Stimulated activated CD8-positive, alpha-beta memory T cell treated with anti-CD3 and anti-CD28 coated beads, Interleukin-7, amount 100 ng/mL, for 4 hours (primary cell): Measurements from ENCODE around the gene SPPL2C.

Source experiments
- DNase-seq, 2 donors: peaks; one replicate each; pipeline ENCODE4 v3.0.0-alpha.2; 2020; ENCODE audit warnings: low read depth in 2 of 2

Gene SPPL2C

DNA sequence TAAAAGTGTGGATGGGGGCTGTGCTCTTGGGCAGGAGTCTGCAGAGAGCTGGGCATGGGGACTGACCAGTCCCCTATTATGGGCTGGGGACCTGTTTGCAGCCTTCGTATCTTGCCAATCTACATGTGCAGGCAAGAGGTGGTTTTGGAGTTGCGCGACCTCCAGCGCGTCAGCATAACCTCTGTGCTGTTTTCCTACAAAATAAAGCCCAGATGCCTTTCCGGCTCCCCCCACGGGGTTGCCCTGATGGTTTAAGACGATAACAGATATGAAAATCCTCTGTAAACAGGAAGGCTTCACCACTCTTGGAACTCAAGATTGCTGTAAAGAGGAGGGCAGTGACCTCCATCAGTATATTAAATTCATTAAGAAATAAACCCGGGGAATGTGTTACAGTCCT lies 16.5 kb upstream of the SPPL2C start:
- DNase-seq: no peak

DNA sequence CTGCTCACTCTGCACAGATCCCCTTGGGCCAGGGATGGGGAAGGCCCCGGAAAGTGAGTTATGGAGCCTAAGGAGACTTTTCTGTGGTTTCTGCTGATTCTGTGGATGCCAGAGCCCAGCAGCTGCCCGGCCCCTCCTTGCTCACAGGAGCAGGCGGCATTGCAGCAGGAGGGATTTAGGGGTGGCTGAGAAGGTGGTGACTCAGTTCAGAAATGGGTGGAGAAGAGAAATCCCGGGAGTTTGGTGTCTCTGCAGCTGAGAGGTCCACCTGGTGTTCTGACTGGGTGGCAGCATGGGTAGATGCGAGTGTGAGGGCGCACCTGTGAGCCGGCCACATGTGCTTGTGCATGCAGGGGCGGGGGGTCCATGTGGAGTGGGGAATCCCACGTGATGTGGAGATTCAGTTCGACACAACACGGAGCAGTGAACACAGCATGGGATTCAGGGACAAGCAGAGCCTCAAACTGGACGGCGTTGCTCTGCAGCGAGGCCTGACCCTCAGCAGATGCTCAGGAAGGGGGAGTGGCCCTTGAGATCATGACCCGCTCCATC lies 16.0 kb upstream of the SPPL2C start:
- DNase-seq: no peak

DNA sequence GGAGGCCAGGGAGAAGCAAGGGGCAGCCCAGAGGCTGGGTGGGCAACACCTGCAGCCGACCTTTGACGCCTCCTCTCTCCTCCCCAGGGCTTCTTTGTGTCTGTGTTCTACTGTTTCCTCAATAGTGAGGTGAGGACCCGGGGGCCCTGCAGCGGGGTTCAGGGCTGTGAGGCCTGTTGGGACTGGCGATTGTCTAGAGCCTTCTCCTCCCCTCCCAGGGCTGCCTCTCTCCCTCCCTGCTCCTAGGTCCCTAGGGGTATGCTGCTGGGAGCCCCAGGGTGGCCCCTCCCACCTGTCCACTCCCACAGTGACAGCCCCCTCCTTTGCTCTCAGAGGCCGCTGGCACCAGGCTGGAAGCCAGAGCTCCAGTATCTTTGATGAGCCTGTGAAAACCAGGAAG lies 10.8 kb upstream of the SPPL2C start:
- DNase-seq: no peak

DNA sequence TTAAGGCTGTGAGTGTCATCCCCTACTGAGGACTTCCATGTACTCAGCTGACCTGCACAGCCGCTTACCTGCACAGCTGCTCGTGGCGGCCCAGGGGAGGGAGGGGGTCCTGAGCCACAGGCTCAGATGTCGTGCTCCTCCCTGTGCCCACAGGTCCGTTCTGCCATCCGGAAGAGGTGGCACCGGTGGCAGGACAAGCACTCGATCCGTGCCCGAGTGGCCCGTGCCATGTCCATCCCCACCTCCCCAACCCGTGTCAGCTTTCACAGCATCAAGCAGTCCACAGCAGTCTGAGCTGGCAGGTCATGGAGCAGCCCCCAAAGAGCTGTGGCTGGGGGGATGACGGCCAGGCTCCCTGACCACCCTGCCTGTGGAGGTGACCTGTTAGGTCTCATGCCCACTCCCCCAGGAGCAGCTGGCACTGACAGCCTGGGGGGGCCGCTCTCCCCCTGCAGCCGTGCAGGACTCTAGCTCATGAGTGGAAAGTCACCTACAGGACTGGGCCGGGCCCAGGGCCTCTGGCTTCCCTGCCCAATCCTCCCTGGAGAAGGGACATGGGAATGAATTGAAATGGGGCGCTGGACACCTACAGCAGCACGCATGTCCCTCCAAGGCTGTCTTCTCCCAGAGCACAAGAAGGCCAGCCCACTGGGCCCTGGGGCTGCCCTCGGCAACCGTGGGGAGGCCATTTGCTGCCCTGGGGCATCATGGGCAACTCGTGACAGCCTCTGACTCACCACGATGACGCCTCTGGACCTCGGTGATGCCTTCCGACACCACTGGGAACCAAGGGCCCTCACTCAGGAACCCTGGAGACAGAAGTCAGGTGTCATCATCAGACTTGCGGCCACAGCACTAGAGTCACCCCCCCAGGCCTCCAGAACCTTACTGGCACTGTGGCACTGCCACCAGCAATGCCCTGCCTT lies 9.9 kb upstream of the SPPL2C start:
- no peak for DNase-seq

DNA sequence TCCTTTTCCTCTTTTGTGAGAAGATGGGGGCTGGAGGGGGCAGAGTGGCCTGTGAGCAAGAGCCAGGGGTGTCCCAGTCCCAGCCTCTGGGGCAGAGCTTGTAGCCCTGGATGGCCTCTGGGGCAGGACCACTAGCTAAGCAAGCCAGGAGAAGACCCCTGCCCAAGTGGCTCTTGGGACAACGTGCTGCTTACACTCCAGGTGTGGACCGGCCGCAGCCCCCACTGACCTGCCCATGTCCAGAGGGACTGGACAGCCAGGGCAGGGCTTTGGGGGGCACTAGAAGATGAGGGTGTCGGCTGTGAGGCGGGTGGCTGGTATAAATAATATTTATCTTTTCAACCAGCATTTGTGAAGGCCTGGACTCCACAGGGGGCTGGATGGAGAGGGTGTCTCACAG lies 9.2 kb upstream of the SPPL2C start:
- DNase-seq: no peak

DNA sequence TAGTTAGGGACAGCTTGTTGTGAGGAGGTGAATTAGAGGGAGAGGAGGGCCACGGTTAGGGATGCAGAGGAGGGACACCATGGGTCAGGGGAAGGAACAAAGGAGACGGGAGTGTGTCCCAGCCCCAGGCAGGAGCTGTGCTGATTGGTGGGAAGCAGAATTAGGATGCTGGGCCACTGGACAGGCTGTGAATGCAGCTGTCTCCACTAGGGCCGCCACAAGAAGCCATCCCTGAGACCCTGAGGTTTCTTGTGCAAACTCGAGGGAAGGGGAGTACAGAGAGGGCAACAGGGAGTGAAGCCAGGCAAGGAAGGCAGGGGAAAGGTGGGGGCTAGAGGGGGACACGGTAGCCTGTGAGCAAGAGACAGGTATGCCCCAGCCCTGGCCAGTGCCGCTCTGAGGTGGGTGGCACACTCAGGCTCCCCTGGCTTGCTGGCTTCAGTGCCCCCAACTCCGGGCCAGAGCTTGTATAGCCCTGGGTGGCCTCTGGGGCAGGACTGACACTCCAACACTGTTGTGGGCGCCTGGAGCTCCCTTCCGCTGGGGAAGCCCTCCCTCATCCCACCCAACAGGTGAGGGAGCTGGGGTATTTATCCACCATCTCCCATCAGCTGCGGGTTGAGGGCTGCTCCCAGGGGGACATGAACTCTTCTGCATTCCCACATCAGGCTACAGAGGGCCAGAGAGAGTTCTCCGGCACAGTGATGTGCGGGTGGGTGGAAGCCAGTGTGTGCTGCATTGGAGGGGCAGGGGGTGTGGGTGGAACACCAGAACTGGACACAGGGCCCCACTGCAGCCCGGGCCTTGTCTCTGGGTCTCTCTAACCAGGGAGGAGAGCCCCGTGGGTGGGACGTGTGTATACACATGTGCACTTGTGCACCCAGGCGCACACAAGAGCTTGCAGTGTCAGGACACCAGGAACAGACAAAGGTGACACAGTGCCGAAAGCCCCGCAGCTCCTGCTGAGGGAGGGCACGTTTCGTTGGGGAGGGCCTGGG lies 8.3 kb upstream of the SPPL2C start:
- DNase-seq: no peak

DNA sequence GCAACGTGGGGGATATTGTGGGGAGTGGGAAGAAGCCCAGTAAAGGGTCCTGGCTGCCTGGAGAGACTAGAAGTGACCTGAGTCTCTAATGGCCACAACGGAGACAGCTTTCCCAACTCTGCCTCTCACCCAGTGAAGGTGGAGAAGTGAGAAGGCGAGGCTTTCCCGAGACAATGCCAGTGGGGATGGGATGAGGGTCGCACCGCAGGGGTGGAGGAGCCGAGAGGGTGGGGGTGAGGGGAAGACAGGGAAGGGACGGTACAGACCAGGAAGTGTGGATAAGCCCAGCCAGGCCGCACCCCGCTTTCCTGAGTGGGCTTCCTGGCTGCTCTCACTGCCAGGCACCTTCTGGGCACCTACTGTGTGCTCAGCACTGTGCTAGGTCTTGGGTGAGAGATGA lies 7.5 kb upstream of the SPPL2C start:
- DNase-seq: no peak

DNA sequence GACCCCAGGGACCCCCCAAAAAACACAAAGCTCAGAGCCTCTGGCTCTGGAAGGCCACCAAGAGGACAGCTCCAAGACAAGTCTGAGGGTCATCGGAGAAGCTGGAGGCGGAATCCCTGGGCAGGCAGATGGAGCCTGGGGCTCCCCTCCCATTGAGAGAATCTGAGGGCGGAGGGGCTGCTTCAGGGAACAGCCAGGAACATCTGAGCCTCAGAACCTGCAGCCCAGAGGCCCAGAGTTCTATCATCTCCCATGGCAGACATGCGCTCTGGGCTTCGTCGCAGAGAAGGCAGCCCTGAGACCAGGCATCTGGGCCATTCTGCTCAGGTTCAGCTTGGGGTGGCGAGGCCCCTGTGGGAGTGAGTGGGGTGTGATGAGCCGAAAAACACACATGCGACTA lies 7.1 kb upstream of the SPPL2C start:
- no peak for DNase-seq

DNA sequence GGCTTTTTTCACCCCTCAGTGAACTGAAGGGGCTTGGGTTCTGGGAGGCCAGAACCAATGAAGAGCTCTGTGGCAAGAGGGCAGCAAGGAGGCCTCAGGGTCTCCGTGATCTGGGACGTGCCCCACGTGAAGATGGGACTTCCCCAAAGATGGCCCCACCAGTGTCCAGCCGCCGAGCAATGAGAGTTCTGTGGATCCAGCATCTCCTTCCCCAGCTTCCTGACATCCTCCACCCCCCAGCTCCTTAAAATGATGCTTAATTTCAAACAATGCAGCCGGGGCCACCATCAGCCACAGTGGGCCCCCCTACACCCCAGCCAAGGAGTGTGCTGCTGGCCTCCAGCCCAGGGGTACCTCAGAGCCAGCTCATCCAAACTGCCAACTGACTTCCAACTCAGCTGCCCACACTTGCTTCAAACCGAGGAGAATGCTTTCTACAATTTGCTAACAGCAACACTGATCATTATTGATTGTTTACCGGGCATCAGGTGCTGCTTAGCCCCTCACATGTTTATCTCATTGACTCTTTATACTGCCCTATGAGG lies 5.9 kb upstream of the SPPL2C start:
- DNase-seq: no peak

DNA sequence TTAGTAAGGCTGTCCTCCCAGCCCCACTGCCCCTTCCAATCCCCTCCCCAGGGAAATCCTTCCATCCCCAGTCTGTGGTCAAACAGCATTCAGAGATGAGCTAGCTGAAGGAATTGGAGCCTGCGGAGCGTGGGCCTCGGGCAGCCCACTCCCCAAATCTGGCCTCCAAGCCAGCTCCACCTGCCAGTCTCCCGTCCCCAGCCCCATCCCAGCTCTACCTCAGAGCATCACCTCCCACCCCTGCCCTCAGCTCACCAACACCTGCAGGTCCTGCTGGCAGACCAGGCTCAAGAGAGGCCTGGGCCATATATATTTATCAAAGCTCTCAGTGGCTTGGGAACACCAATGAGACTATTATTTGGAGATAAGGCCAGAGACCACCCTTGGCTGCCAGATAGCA lies 5.2 kb upstream of the SPPL2C start:
- DNase-seq: no peak

DNA sequence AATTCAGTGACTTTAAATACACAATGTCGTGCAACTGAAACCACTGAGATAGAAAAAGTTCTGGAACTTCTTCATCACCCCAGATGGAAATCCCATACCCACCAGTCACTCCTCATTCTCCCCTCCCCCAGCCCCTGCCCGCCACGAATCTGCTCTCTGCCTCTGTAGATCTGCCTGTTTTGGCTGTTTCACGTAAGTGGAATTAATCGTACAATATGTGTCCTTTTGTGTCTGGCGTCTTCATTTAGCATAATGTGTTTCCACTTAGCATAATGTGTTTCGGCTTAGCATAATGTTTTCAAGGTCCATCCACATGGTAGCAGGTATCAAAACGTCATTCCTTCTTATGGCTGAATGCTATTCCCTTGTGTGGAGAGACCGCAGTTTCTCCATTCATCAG lies 3.5 kb upstream of the SPPL2C start:
- DNase-seq: no peak

DNA sequence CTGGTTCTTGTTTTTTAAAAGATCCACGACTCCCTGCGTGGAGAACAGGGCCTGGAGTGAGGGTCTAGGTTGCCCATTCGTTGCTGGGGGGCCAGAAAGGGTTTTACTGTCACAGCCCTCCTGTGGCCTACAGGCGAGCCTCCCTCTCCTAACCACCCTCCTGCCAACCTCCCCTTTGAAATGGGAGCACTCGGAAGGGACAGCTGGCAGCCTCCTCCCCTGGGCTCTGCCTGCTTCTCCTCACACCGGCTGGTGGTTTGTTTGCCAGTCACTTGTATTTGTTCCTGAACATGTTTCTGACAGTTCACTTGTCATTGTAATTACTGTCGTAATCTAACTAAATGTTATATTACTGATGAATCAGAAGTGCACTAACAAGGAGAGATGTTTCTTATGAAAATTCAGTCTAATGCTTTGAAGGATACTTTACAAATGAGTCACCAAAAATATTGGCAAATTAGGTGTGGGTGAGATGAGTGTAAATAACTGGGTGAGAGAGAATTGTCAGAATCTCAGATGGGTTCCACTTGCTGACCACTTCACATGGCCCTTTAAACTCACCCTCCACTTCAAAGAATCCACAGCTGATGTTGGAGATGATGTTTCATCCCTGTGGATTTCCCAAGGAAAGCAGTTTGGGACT lies 2.7 kb upstream of the SPPL2C start:
- no peak for DNase-seq

DNA sequence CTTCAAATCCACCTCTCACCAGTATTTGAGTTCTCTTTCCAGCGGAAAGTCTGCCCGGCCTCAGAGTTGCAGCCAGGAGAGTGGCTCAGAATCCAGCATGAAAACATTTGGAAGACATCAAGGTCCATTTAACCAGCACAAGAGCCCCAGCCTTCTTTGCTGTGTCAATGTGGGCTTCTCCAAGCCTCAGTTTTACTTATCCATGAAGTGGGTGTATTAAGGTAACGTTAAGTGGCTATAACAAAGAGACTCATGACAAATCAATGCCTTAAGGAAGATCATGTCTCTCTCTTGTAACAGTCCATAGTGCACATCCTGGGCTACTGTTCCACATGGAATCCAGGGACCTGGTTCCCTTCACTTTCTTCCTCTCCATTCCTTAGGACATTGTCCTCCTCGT lies 959 bp upstream of the SPPL2C start:
- DNase-seq: no peak

DNA sequence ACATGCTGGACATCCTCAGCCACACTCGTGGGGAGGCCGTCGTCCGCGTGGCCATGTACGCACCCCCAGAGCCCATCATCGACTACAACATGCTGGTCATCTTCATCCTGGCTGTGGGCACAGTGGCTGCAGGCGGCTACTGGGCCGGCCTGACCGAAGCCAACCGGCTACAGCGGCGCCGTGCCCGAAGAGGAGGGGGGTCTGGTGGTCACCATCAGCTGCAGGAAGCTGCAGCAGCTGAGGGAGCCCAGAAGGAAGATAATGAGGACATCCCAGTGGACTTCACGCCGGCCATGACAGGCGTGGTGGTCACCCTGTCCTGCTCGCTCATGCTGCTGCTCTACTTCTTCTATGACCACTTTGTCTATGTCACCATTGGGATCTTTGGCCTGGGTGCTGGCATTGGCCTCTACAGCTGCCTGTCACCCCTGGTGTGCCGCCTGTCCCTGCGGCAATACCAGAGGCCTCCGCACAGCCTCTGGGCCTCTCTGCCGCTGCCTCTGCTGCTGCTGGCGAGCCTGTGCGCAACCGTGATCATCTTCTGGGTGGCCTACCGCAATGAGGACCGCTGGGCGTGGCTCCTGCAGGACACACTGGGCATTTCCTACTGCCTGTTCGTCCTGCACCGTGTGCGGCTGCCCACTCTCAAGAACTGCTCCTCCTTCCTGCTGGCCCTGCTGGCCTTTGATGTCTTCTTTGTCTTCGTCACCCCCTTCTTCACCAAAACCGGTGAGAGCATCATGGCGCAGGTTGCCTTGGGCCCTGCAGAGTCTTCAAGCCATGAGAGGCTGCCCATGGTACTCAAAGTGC lies 900 bp downstream of the SPPL2C start:
- DNase-seq: no peak

DNA sequence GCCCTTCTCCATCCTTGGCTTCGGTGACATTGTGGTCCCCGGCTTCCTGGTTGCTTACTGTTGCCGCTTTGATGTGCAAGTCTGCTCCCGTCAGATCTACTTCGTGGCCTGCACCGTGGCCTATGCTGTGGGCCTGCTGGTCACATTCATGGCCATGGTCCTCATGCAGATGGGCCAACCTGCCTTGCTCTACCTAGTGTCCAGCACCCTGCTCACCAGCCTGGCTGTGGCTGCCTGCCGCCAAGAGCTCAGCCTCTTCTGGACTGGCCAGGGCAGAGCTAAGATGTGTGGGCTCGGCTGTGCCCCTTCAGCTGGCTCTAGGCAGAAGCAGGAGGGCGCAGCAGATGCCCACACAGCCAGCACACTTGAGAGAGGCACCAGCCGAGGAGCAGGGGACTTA lies 1.5 kb downstream of the SPPL2C start:
- no peak for DNase-seq

DNA sequence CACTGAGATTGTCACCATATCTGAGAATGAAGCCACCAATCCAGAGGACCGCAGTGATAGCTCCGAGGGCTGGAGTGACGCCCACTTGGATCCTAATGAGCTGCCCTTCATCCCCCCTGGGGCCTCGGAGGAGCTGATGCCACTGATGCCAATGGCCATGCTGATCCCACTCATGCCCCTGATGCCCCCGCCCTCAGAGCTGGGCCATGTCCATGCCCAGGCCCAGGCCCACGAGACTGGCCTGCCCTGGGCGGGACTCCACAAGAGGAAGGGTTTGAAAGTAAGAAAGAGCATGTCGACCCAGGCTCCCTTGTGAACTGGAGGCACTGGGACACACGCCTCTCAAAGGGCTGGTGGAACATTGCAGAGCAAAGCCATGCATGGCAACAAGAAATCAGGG lies 2.0 kb downstream of the SPPL2C start:
- no peak for DNase-seq

DNA sequence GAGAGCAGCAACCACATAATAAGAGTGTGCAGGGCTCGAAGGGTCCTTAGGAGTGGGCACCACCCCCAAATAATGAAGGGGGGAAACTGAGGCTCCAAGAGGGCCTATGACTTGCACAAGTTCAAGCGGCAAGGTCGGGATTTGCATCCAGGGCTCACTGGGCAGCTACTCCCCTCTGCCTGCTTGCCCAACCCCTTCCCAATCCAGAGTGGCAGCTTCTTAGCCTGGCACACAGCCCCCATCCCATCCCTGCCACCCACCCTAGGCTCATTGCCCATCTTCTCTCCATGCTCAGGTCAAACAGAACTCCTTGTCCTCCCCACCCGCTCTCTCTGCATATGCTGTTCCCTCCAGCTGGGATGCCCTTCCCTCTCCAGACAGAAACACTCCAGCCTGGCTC lies 2.4 kb downstream of the SPPL2C start:
- no peak for DNase-seq

DNA sequence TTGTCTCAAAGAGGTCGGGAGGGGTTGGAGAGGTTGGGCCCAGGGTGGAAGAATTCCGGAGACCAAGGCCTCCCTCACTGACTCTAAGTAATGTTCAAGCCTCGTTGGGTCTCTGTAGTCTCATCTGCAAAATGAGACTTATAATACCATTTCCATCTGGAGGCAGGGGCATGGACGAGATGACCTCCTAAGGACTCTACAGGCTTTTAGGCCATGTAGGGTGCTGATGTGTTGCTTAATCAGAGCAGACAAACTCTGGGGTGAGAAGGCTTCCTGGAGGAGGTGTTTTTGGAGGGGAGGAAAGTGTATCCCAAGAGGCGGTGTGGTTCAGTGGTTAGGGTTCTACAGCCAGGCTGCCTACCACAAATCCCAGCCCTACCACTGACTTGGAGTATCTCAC lies 3.1 kb downstream of the SPPL2C start:
- no peak for DNase-seq

DNA sequence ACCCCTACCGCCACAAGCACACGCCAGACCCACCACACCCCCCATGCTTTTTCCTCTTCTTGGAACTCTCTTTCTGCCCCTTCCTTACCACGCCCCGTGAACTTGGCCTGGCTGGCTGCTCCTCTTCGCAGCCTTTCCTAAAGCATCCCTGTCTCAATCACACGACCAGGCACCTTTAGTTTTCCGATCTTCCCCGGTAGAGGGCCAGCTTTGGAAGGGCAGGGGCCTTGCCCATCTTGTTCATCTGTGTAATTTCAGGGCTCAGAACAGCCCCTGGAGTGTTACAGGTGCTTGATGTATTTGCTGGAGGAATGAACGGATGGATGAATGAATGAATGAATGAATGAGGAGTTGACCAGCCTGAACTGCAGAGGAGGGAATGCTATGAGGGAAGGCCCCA lies 3.7 kb downstream of the SPPL2C start:
- no peak for DNase-seq

DNA sequence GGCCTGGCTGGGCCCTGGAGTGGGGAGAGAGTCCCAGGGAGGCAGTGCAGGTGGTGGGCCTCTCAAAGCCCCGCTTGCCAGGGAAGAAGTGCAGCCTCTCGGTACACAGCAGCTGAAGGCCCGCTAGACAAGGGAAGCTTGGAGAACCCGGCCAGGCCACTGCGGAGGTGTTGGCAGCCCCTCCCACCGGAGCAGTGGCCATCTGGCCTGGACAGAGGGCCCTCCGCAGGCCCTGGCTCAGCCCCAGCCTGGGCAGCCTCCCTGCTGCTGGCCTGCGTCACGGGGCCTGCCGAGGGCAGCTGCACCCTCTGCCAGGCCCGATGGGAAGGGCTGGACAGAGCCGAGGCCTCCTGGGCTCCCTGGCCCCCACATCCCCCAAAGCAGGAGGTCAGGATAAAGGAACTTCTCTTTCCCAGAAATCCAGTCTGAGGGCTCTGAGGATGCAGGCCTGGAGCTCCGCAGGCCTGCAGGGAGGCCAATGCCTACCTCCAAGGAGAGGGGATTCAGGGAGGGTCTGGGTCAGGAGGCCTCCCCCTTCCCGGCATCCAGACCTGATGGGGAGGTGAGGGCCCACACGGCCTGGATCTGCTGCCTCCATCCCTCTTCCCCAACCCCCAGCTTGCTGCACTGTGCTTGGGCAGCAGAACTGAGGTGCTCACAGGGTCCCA lies 4.3 kb downstream of the SPPL2C start:
- no peak for DNase-seq
